HG03196 (cell line): ENCODE measurements around the gene SMAD5.

Experiments used
- ATAC-seq: cut with Tn5 transposase; IDR thresholded peaks from one replicate; pipeline ENCODE4 v1.9.1; 2021; ENCODE audit not compliant: unreplicated experiment

Gene SMAD5

GRCh38 chr5:136132557-136133221 is at the start of gene SMAD5:
Gene SMAD5 (plus strand): TSS chr5:136132845. CDS start chr5:136153761, 20,916 bp downstream.
- peak; percentile 89 for ATAC-seq

DNA sequence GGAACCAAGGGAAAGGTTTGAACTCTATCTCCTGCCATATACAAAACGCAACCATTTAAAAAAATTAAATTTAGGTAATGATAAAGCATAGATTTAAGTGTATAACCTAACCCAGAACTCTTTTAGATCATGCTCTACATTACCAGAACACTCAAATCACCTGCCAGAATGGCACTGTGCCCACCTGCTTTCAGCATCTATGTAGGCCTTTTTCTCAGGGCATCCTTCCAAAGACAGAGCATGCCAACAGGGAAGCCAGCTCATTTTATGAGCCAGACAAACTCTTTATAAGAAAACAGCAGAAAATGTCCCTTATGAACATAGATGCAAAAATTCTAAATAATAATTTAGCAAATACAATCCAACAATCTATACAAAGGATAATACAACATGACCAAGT is 47.9 kb upstream of the SMAD5 start:
- ATAC-seq, result no peak

DNA sequence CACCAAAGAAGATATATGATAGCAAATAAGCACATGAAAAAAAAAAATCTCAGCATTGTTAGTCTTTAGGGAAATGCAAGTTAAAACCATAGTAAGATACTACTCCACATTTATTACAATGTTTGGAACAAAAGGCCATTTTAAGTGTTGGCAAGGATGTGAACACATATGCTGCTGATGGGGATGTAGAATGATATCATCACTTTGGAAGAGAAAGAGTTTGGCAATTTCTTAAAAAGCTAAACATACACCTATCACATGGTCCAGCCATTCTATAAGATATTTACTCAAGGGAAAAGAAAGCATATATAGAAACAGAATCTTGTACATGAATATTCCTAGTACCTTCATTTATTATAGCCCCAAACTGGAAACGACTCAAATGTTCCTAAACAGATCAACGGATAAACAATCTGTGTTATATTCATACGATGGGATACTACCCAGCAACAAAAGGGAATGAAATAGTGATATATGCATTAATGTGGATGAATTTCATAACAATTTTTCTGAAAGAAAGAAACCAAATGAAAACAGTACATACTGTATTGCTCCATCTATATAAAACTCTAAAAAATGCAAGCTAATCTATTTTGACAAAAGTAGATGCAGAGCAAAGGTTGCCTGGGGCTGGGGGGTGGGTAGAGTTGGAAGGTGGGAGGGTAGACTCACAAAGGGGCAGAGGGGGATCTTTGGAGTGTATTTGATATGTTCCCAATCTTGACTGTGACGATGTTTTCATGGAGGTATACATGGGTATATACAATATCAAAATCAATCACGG is 45.7 kb upstream of the SMAD5 start:
- no peak for ATAC-seq

GRCh38 chr5:136087961-136088871 is 44.4 kb upstream of the SMAD5 start:
- ATAC-seq, result no peak

DNA sequence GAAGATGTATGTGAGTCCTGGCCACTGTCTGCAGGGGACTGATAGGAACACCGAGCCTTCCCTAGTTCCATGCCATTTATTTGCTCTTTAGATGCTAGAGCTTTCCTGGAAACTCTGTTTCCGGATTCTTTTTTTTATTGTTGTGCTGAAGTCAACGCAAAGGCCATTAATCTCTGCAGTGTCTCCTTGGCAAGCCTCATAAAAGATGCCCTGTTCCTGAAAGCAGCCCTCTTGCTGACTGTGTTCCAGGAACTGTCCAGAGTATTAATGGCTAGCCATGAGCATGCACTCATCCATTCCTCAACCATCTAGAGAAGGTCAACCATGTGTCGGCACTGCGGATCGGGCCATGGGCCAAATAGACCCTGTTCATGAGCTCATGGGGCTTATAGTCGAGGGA is 42.9 kb upstream of the SMAD5 start:
- ATAC-seq, result no peak

GRCh38 chr5:136090319-136090718 is 42.3 kb upstream of the SMAD5 start:
- no peak for ATAC-seq

- ATAC-seq, result no peak
These were observed 38.3 kb upstream of the SMAD5 start for GRCh38 chr5:136094189-136094912.

DNA sequence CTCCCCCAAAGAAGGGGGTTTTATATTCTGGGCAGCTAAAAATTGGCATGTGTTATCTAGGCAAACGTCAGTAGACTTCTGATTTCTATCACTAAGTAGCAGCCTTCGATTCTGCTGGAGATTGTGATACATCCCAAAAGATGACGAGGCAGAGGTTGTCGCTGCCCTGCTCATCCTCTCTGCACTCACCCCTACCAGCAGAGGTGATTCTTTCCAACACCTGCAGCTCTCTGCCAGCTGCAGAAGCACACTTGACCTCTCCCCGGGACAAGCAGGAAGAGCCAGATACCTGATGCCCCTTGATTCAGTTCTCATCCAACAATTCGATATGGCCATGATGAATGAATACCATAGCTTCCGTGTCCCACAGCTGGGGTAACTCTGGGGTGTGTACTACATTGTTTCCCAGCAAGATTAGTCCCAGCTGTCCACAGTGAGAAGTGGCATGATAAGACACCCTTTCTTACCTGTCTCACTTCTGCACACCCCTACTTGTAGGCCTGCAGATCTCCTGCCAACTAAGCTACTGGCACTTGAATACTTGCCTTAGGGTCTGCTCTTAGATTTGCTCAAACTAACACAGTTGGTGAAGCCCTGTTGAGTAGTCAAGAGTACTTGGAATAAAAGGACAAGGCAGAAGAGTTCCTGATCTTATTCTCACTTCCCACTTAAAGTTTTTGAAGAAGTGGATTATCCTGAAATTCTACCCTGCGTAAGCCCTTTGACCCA is 37.6 kb upstream of the SMAD5 start:
- ATAC-seq, result no peak

DNA sequence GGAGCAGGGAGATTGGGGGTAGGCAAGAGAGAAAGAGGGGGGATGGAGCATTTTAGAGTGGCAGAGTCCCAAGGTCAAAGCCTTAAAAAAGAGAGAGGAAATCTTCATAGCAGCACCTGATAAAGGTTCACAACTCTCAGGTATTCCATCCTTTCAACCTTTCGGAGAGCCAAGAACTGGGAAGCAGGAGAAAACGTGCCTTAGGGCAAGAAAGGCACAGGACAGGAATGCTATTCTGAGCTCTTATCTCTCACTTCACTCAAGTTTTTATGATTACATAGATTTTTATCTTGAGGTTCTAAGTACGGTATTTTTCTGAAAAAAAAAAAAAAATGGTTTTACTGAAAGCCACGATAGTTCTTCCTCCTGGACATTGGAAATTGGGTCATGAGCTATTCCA is 34.5 kb upstream of the SMAD5 start:
- ATAC-seq, result no peak

DNA sequence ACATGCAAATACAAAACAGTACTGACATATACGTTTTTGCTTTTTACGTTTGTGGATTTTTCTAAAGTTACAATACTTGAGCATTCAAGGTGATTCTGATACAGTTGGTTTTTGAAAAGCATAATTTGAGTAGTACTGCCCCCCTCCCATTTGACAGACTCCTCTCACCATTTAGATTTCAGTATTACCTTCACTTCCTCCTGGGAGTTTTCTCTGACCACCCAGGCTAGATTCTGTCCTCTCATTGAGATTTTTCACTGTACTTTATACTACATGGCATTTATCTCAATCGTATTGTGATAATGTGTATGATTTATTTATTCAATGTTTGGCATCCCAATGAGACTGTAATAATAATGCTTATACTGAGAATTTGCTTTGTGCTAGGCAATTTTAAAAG is 32.8 kb upstream of the SMAD5 start:
- no peak for ATAC-seq

DNA sequence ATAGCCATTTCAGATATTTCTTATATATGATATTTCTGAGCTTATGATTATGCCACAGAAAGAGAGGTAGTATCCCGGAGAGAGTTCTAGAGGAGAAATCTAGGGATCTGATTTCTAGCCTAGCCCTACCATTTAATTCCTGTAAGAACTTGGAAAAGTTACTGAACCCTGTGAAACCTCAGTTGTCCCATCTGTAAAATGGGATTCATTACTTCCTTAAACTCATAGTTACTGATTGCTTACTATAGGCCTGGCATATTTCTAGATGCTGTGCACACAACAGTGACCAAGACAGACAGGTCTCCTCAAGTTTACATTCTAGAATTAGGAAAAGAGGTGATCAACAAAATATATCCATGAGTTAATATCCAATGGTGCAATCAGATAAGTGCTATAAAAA is 30.8 kb upstream of the SMAD5 start:
- ATAC-seq, result no peak

- ATAC-seq, result peak; percentile 68
These were observed 29.5 kb upstream of the SMAD5 start for GRCh38 chr5:136103118-136103517.

DNA sequence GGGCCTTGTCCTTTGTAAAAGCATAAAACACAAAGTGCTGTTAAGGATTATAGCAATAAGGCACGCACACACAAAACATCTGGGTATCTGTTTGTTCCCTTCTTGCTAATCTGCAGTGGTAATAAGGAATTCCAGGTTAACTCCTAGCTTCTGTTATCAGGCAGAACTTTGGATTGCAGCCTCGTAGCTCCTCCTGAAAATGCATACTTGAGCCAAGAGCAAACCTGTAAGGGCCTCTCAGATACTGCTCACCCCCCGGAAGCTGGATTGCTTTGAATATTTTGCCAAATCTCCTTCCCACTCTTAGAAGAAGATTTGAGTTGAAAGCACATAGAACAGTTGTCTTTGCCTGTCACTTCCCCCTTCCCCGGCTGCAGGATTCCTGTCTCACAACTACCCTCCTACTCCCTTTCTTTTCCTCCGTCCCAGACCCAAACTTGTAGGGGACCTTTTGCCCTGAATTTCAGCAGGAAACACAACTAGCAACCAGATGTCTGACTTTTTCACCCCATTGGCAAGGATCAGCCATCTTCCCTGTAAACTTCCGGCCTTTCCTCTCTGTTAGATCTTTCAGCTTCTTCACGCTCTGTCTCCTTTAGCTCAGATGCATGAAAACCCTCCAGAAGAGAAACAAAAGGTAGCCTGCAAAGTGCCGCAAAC is 28.2 kb upstream of the SMAD5 start:
- no peak for ATAC-seq

DNA sequence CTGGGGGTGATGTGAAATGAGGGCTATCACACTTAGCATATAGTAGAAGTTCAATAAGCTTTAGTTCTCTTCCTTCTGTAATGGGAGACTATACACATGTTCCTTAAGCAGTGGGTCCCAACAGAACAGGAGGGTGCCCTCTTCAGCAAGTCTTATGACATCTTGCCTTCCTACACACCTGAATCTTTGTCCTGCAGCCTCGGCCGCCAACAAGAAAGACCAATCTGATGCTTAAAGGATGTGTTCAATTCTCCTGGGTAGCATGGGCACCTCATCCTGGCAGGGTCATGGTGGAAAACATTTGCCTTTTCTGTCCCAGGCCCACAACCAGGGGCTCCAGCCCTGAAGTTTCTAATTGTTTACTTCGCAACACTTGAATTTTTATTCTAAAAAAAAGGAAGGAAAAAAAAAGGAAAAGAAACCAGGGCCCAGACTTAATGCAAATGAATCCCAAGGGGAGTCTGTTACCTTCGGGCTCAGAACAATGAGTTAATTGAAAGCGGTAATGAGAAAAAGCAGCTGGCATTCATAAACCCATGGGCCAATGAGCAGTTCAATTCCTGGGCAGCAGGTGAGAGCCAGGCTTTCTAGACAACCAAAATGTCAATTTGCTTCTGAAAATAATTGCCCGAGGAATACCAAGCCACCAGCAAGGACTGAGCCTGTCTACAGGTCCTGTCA is 26.2 kb upstream of the SMAD5 start:
- ATAC-seq, result no peak

GRCh38 chr5:136108180-136108611 is 24.4 kb upstream of the SMAD5 start:
- ATAC-seq, result no peak

DNA sequence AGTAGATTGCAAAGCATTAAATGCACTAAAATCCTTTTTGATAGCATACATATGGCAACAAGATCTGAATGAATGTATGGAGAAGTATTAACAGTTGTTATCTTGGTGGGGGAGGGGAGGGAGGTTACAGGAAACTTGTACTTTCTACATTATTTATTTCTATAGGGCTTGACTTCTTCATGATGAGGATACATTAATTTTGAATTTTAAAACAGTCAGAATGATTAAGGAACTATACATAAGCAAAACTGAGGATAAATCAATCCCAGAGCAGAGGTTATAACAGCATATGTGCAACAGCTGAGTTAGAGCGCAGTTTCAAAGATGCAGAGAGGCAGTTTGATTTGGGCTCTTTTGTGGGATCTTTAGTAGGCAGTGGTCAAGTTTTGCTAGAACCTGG is 23.9 kb upstream of the SMAD5 start:
- no peak for ATAC-seq

GRCh38 chr5:136109453-136110135 is 23.1 kb upstream of the SMAD5 start:
- no peak for ATAC-seq

DNA sequence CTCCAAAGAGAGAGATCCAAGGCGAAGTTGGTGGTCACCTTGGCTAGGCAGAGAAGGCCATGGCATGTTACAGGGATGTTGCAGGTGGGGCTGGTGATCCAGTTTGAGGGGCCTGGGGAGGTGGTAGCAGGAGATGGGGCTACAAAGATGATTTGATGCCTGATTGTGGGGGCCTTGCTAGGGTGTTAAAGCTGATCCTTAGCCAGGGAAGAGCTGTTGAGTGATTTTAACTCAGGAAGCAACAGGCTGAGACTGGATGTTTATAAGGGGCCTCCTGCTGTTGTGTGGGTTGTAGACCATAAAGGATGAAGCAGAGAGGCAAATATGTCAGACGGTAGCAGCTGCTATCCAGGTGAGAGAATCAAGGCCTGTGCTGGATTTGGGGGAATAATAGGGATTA is 19.0 kb upstream of the SMAD5 start:
- ATAC-seq, result no peak
